Activated naive CD8-positive, alpha-beta T cell (primary cell): ENCODE measurements around the gene PTX4.
"Not testable (repeated sequence)": the region's sequence is repeated elsewhere in the genome, so short reads cannot be mapped to it uniquely, and the experiment has no call there.

ENCODE experiments used
- H3K27ac Mint-ChIP-seq: one replicate; pipeline ENCODE4 v1.8.0; 2021; ENCODE audit warnings: mixed read lengths
- H3K27me3 Mint-ChIP-seq: one replicate; pipeline ENCODE4 v1.8.0; 2021; ENCODE audit warnings: mixed read lengths
- H3K36me3 Mint-ChIP-seq: one replicate; pipeline ENCODE4 v1.8.0; 2021; ENCODE audit warnings: mixed read lengths
- H3K4me1 Mint-ChIP-seq: one replicate; pipeline ENCODE4 v1.8.0; 2021; ENCODE audit warnings: low read depth, mixed read lengths
- H3K4me3 Mint-ChIP-seq: one replicate; pipeline ENCODE4 v1.8.0; 2021; ENCODE audit warnings: mild to moderate bottlenecking, mixed read lengths
- H3K9me3 Mint-ChIP-seq: one replicate; pipeline ENCODE4 v1.8.0; 2021; ENCODE audit warnings: low read depth, mixed read lengths

The PTX4 gene

DNA sequence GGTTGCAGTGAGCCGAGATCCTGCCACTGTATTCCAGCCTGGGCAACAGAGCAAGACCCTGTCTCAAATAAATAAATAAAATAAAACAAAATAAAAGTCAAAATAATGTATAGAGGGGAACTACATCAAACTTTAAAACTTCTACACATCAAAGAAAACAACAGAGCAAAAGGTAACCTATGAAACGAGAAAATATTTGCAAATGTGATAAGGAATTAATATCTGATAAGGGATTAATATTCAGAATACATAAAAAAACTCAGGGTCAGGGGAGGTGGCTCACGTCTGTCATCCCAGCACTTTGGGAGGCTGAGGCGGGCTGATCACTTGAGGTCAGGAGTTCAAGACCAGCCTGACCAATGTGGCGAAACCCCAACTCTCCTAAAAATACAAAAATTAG, 19.6 kb downstream of the PTX4 start:
- not testable (repeated sequence) for H3K27ac Mint-ChIP-seq, H3K36me3 Mint-ChIP-seq

DNA sequence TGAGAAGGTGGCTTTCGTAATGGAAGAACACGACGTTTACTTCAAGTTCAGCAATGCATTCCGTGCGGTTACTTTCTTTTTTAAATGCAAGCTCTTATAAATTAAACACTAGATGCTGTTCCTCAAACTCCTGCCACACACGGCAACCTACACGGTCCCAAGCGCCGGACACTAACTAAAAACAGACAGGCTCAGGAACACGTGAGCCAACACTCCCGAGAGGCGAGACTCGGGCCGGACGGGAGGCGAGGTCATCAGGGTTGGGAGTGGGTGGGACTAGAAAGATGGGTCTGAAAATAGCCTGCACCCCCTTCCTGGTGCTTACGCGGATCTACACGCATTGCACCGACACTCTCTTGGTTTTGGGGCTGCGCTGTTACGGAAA, 20.3 kb downstream of the PTX4 start:
- H3K27me3 Mint-ChIP-seq = no peaks in the 10 kb centered on the region
- peaks cover 28% of the 10 kb centered on the region for H3K4me1 Mint-ChIP-seq
- H3K27ac Mint-ChIP-seq = no peak overlapping the region
- H3K36me3 Mint-ChIP-seq = no peaks in the 10 kb centered on the region
- H3K4me3 Mint-ChIP-seq = no peak overlapping the region
- no peaks in the 10 kb centered on the region for H3K9me3 Mint-ChIP-seq

More for the DNA sequence above, 19.6 kb downstream of the PTX4 start:
- not testable (repeated sequence) for H3K27me3 Mint-ChIP-seq, H3K4me3 Mint-ChIP-seq, H3K9me3 Mint-ChIP-seq
- peaks cover 30% of the 10 kb centered on the region for H3K4me1 Mint-ChIP-seq

DNA sequence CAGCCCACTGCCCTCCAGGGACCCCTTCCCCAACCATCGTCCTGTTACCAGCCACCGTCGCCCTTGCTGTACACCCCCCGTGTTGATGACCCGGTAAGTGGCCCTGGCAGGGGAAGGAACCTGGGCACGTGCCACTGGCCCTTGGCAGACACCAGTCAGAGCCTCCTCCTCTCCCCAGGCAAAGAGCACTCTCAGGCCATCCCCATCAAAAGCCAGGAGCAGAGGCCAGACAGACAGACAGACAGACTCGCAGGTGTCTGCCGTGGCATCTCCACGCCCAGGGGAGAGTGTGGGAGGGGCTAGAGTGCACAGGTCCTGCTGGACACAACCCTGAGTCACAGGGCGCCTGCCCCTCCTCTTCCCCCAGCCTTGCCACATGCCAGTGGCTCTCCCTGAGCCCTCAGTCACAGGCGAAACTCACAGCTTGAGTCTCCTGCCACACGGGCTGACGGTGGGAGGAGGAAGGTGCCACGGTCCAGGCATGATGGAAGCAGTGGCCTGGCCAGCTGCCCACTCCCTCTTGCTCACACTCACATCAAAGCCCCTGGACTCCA, 21.7 kb downstream of the PTX4 start:
- H3K36me3 Mint-ChIP-seq = no peaks in the 10 kb centered on the region
- peaks cover 21% of the 10 kb centered on the region for H3K4me1 Mint-ChIP-seq
- H3K27ac Mint-ChIP-seq = no peak overlapping the region
- H3K27me3 Mint-ChIP-seq = no peaks in the 10 kb centered on the region
- H3K9me3 Mint-ChIP-seq = no peaks in the 10 kb centered on the region
- no peak overlapping the region for H3K4me3 Mint-ChIP-seq

DNA sequence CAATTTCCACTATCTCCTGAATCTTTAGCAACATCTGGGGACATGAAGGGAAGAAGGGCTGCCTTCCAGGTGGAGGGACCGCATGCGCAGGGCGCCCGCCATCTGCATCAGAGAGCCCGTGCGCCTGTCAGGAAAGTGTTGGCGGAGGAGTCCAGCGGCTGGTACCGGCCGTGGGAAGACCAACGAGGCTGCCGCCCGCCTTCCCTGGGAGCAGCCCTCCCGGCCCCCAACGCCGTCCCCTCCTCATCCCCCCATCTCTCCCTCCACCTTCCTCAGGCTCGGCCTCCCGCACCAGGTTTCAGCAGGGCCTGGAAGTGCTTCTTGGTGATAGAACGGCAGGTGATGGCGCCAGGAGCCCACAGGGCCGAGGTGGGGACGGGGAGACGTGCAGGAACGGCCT, 22.7 kb downstream of the PTX4 start:
- no peaks in the 10 kb centered on the region for H3K36me3 Mint-ChIP-seq
- no peak overlapping the region for H3K27ac Mint-ChIP-seq
- no peaks in the 10 kb centered on the region for H3K9me3 Mint-ChIP-seq
- H3K4me3 Mint-ChIP-seq = no peak overlapping the region
- H3K27me3 Mint-ChIP-seq = no peaks in the 10 kb centered on the region
- H3K4me1 Mint-ChIP-seq = peaks cover 12% of the 10 kb centered on the region

DNA sequence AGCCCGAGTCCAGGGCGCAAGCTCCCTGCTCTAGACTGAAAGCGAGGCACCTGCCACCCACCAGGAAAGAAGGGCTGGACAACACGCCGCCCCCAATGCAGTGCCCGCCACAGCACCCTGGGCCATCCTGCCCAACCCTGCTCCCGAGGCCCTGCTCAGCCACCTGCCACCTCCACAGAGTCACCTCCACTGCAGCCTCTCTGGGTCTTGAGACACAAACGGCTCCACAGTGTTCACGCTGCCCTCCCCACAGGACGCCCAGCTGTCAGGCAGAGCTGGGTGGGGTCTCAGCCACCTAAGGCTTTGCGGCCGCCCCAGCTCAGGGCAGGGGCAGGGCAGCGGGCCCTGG, 23.2 kb downstream of the PTX4 start:
- Mint-ChIP-seq H3K4me3 (no peak overlapping the region), H3K27ac (no peak overlapping the region), H3K4me1 (peaks cover 9% of the 10 kb centered on the region), H3K9me3 (no peaks in the 10 kb centered on the region), H3K36me3 (no peaks in the 10 kb centered on the region), H3K27me3 (no peaks in the 10 kb centered on the region)

DNA sequence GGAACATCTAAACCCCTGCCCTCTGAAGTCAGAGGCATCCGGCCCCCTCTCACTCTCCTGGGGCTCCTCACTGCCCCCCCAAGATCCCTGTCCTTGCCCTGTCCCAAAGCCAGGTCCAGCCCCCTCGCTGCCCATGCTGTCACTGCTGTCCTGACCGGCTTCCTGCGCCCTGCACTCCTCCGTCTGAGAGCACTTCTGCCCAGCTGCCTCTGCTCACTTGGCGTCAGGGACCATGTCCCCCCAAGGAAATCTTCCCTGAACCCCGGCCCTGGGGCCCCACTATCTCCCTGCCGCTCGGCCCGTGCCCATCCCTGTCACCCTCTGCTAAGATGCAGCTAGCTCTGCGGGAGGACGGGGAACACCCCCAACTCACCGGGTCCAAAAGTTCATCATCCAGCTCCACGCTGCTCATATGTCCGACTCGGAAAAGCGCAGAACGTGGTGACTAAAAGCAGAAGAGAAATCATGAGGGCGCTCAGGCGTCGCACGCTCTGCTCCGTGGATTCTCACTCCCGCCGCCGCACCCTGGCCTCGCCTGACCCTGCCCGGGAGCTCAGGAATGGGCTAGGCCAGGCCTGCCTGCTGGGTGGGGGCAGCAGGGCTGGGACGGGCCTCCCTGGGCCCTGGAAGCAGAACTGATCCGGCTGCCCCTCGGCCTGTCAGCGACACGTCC, 23.7 kb downstream of the PTX4 start:
- Mint-ChIP-seq H3K36me3 (no peaks in the 10 kb centered on the region), H3K27ac (no peak overlapping the region), H3K4me1 (peaks cover 6% of the 10 kb centered on the region), H3K27me3 (no peaks in the 10 kb centered on the region), H3K4me3 (no peak overlapping the region), H3K9me3 (no peaks in the 10 kb centered on the region)

DNA sequence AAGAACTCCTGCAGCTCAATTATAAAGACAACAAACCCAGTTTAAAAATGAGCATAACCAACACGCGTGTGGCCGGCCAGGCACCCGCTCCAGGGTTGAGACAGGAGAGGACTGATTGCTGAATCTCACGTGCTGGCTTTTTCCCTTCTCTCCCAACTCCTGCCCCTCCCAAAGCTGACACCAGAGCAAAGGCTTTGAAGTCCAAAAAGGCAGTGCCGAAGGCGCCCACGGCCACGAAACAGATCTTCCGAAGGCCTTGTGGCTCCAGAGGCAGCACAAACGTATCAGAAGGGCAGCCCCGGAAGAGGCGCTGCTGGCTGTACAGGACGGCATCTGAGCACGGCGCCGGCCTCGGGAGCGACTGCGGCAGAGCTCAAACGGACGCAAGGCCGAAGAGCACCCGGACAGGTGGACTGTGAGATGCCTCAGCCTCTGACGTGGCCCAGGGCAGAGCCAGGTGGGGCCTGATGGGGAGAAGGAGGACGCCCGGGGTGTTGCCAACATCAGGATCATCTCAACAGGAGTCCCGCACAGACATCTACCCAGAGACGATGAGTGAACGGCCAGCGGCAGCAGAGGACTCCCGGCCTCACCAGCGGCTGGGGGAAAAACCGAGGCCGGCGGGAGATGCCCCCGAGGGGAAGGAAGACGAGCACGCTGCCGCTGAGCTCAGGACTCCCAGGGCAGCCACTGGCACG, 24.4 kb downstream of the PTX4 start:
- Mint-ChIP-seq H3K27ac (no peak overlapping the region), H3K27me3 (no peaks in the 10 kb centered on the region), H3K36me3 (no peaks in the 10 kb centered on the region), H3K4me3 (no peak overlapping the region), H3K9me3 (no peaks in the 10 kb centered on the region), H3K4me1 (peaks cover 1% of the 10 kb centered on the region)

DNA sequence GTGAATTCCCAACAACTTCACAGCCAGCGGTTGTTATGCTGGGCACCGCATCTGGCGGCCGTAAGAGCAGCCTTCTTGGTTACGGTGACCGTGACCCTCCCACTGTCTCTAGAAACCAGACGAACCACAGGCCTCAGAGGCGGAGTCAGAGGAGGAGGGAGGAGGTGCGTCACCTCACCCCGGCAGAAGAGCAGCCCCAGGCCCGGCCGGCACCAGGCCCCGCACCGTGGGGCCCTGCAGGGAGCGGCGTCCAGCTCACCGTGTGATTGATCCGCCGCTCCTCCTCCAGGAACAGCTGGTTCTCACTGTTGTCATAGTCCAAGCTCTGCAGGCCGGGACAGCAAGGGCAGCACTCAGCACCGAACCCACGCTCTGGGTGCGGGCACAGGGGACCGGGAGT, 27.6 kb downstream of the PTX4 start:
- Mint-ChIP-seq H3K4me1 (no peaks in the 10 kb centered on the region), H3K27me3 (no peaks in the 10 kb centered on the region), H3K9me3 (no peaks in the 10 kb centered on the region), H3K36me3 (no peaks in the 10 kb centered on the region), H3K27ac (no peak overlapping the region), H3K4me3 (no peak overlapping the region)

DNA sequence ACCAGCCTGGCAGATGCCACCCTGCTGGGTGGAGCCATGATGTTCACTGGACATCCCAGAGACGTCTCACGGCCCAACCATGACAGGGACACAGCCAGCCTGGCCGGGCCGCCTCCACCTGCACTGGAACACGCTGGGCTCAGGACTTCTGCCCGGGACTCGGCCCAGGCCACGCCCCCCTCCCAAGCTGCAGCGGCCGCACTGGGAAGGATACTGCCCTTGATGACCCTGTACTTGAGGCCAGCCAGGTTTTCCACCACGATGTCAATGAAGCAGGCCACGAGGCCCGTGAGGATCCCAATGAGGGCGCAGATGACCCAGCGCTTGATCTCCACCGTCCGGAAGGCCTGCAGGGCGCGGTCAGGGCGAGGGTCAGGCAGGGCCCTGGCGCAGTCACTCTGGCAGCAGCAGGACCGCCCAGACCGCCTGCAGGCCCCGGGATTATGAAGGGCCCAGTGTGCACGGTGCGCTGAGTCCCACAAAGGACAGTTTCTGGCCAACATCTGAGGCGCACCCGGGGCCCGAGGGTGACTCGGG, 28.1 kb downstream of the PTX4 start:
- Mint-ChIP-seq H3K4me1 (no peaks in the 10 kb centered on the region), H3K27me3 (no peaks in the 10 kb centered on the region), H3K9me3 (no peaks in the 10 kb centered on the region), H3K36me3 (no peaks in the 10 kb centered on the region), H3K27ac (no peak overlapping the region), H3K4me3 (no peak overlapping the region)

DNA sequence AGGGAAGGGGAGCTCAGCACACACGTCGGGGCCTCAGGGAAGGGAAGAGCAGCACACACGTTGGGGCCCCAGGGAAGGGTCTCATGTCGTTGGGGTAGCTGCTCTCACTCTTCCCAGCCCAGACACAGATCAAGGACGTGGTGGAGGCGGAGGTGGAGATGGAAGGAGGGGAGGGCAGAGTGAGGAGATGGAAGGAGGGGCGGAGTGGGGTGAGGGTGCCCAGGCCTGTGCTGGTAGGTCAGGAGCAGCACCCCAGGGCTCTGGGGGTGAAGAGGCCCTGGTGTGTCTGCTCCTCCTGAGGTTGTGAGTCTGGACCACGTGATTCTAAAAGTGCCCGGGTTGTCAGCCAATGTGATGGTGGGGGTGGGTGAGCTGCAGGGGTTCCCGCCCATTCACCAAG, 28.8 kb downstream of the PTX4 start:
- Mint-ChIP-seq H3K4me3 (no peak overlapping the region), H3K4me1 (no peaks in the 10 kb centered on the region), H3K27ac (no peak overlapping the region), H3K9me3 (no peaks in the 10 kb centered on the region), H3K36me3 (no peaks in the 10 kb centered on the region), H3K27me3 (no peaks in the 10 kb centered on the region)

DNA sequence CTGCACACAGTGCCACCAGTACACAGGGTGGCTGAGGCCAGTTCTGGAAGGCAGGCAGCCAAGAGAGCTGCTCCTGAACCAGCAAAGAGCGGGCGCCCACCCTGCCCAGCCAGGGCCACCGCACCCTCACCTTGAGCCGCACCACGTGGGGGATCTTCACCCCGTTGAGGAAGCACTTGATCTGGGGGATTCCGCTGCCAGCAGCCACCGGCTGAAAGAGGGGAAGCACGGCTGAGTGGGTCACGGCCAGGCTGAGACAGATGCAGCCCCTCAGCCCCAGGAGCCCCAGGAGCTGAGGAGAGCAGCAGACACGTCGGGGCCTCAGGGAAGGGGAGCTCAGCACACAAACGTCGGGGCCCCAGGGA, 29.8 kb downstream of the PTX4 start:
- Mint-ChIP-seq H3K4me3 (no peak overlapping the region), H3K9me3 (no peaks in the 10 kb centered on the region), H3K27ac (no peak overlapping the region), H3K27me3 (no peaks in the 10 kb centered on the region), H3K36me3 (no peaks in the 10 kb centered on the region), H3K4me1 (no peaks in the 10 kb centered on the region)

DNA sequence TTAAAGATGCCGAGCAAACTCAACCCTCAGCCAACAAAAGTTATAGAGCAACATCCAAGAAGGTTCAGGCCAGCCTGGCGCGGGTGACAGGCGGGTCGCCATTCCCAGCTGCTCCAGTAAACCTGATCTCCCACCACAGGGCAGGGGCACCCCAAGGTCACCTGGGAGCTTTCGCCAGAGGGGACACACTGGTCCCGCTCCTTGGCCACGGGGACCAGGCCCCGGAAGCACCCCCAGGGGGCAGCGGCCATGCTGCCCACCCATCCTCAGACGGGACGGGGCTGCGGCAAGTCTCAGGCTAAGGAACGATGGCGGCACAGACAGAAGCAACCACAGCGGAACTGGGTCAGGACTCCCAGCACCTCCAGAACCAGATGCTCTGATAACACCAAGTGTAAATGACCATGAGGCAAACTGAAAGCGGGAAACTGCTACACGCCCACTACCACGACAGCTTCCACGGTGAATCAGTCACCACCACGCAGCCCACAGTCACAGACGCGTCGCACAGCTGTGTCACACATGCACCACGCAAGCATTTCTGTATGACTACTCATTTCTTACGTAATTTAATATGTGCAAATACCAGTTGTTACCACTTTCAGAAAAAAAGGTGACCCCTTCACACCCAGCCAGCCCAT, 30.3 kb downstream of the PTX4 start:
- no peak overlapping the region for H3K27ac Mint-ChIP-seq
- no peaks in the 10 kb centered on the region for H3K9me3 Mint-ChIP-seq
- H3K4me3 Mint-ChIP-seq = no peak overlapping the region
- no peaks in the 10 kb centered on the region for H3K27me3 Mint-ChIP-seq
- H3K36me3 Mint-ChIP-seq = no peaks in the 10 kb centered on the region
- H3K4me1 Mint-ChIP-seq = no peaks in the 10 kb centered on the region

DNA sequence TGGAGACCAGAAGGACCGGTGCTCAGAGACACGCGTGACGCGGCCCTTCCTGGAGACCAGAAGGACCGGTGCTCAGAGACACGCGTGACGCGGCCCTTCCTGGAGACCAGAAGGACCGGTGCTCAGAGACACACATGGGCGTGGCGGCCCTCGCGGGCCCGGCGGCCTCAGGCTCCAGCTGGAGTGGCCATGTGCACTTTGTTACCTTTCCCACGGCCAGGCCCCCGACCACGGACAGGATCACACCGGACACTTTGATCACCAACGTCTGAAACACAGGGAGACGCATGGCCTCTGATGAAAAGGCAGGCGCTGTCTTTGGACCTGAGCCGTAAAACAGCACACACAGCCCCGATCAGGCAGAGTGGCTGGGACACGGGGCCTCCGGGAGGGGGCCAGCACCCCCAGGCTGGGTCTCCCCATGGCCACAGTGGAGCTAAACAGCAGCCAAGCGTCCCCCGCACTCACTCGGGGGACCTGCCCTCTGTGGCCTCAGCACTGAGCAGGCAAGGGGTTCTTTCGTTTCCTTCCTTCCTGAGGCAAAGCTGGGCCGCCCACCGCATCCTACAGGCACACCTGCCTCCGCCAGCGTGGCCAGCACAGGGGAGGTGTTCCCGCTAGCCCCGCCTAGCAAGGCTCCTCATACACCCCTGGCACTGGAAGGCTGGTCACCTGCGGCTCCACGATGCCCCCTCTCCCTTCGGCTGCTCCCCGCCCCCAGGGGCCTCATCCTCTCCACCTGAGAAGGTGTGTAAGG, 31.1 kb downstream of the PTX4 start:
- Mint-ChIP-seq H3K27me3 (no peaks in the 10 kb centered on the region), H3K27ac (no peak overlapping the region), H3K9me3 (no peaks in the 10 kb centered on the region), H3K36me3 (no peaks in the 10 kb centered on the region), H3K4me3 (no peak overlapping the region), H3K4me1 (no peaks in the 10 kb centered on the region)

DNA sequence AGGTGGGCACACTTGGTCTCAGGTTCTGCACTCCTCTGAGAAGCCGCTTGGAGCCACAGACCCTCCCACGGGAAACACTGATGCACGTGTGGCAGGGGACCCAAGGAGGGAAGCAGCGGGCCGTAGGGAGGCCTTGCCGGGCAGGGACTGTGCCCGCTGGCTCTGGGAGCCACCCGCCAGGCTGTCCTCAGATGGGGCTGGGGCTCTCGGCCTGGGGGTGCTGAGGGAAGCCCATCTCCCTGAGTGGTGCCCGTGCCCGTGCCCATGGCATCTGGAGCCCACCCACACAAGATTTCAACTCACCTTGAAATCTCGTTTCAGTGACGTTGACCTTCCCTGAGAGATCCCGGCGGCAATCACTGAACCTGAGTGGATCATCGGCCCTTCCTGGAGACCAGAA, 31.8 kb downstream of the PTX4 start:
- Mint-ChIP-seq H3K4me1 (no peaks in the 10 kb centered on the region), H3K36me3 (no peaks in the 10 kb centered on the region), H3K4me3 (no peak overlapping the region), H3K27me3 (no peaks in the 10 kb centered on the region), H3K9me3 (no peaks in the 10 kb centered on the region), H3K27ac (no peak overlapping the region)
